Lung (tissue), 12 donors: ENCODE measurements around the gene PRH1. TPM values are rescaled to one million over a fixed set of nuclear protein-coding genes. Genes with fewer than 3 reads are reported as not detected.
A peak's percentile ranks its signal among the peaks of the same experiment; 100 is the strongest.

ENCODE experiments used
- ATAC-seq: fragments of 200-7000 bp; cut with Tn5 transposase; one replicate; pipeline ENCODE4 v1.9.1; 2020; ENCODE audit warnings: moderate number of reproducible peaks; ENCODE audit not compliant: insufficient read depth, low FRiP score
- DNase-seq, 3 donors: peaks; one replicate each; pipeline ENCODE4 v3.0.0-alpha.2; 2013 to 2017
- H3K27ac ChIP-seq, 2 donors: one replicate each; pipeline ENCODE4 v1.5.1; 2013; ENCODE audit warnings: mild to moderate bottlenecking in 2 of 2, moderate library complexity in 2 of 2, control low read depth in 1 of 2, inconsistent platforms in 1 of 2, low read depth in 1 of 2, low read length in 1 of 2
- H3K27me3 ChIP-seq, 3 donors: one replicate each; pipeline ENCODE4 v1.5.1; 2013; ENCODE audit warnings: low read length in 2 of 3; ENCODE audit not compliant: control insufficient read depth in 3 of 3, insufficient read depth in 3 of 3
- H3K36me3 ChIP-seq, 4 donors: one replicate each; pipeline ENCODE4 v1.5.1; 2013; ENCODE audit warnings: low read length in 4 of 4, mild to moderate bottlenecking in 1 of 4, moderate library complexity in 1 of 4; ENCODE audit not compliant: control insufficient read depth in 4 of 4, insufficient read depth in 4 of 4
- H3K4me1 ChIP-seq, 5 donors: one replicate each; pipeline ENCODE4 v1.5.1; 2013; ENCODE audit warnings: low read length in 5 of 5, mild to moderate bottlenecking in 2 of 5, moderate library complexity in 1 of 5; ENCODE audit not compliant: control insufficient read depth in 5 of 5, insufficient read depth in 5 of 5
- H3K4me3 ChIP-seq: one replicate; pipeline ENCODE4 v1.5.1; 2013; ENCODE audit warnings: mild to moderate bottlenecking, control low read depth, moderate library complexity
- H3K9ac ChIP-seq, 2 donors: one replicate each; pipeline ENCODE4 v1.5.1; 2013; ENCODE audit warnings: low read length in 2 of 2, control low read depth in 1 of 2; ENCODE audit not compliant: insufficient read depth in 1 of 2
- H3K9me3 ChIP-seq, 4 donors: one replicate each; pipeline ENCODE4 v1.5.1; 2013; ENCODE audit warnings: low read length in 3 of 4, mild to moderate bottlenecking in 1 of 4, moderate library complexity in 1 of 4; ENCODE audit not compliant: control insufficient read depth in 4 of 4, insufficient read depth in 3 of 4
- CTCF ChIP-seq: IDR thresholded peaks from 2 replicates; pipeline ENCODE4 v1.5.1; 2012; ENCODE audit warnings: mild to moderate bottlenecking; ENCODE audit errors: control extremely low read depth, extremely low read depth
- WGBS, 2 donors: extraction: QIAGEN DNeasy Blood & Tissue Kit; methylation state at CpG; one replicate each; pipeline ENCODE4 v1.1.7; 2013; 5-methylcytosine and 5-hydroxymethylcytosine counted together
- polyA plus RNA-seq, 2 donors: library from polyadenylated mRNA; stranded (reverse); fragments of 200-250 nt; gene quantifications; one replicate each; pipeline ENCODE4 v1.2.1, GENCODE V29; 2013
- total RNA-seq, 2 donors: library from RNA; depleted of rRNA in 1 of 2; stranded (reverse); fragments of >200 nt in 1 of 2; gene quantifications; one replicate each; pipeline ENCODE4 v1.2.1, GENCODE V29; 2014 to 2021
- donor health status: control.
- donor health status: control.
- donor health status: Bipolar disorder and iron deficiency.
- donor health status: healthy.
- donor health status: DM: yes; HTN: yes; CAD: no.

The PRH1 gene
- total and polyA plus RNA-seq, 4 donors: 1.9 to 92.5 (median 13.1) TPM

- Histone ChIP-seq H3K4me3 (no peak overlapping the region), H3K27ac (no peak overlapping the region), H3K9me3 (peaks cover 0 to 6% (median under 1%) of the 10 kb centered on the region in 4 donors), H3K36me3 (peaks cover 0 to 9% (median 3%) of the 10 kb centered on the region in 4 donors), H3K9ac (no peak overlapping the region), H3K27me3 (no peaks in the 10 kb centered on the region), H3K4me1 (peaks cover 0 to 2% (median 0%) of the 10 kb centered on the region in 5 donors)
- TF ChIP-seq CTCF: no peak
- DNase-seq (no peak), ATAC-seq (no peak)
- 86 to 92% methylated on average over 4 of the region's 4 CpGs for WGBS, 2 donors
Observed at GRCh38 chr12:10851243-10851858, 32.7 kb downstream of the PRH1 start.

GRCh38 chr12:10849425-10849878, 34.6 kb downstream of the PRH1 start, which contains the start of gene PRR4:
Gene PRR4, minus strand, starts transcription at chr12:10849475. Its CDS starts 38 bp downstream, at chr12:10849437.
- Histone ChIP-seq H3K9ac (no peak within 1 kb of the TSS), H3K27ac (no peak within 1 kb of the TSS), H3K4me1 (peaks cover 0 to 2% (median 0%) of the 10 kb centered on the region in 5 donors), H3K4me3 (no peak within 1 kb of the TSS), H3K27me3 (no peaks in the 10 kb centered on the region), H3K36me3 (peaks cover 0 to 9% (median 0%) of the 10 kb centered on the region in 4 donors), H3K9me3 (no peaks in the 10 kb centered on the region)
- WGBS, 2 donors: 78 to 88% methylated on average over 4 of the region's 4 CpGs
- no peak for TF ChIP-seq CTCF
- ATAC-seq (no peak), DNase-seq (no peak)

- DNase-seq: peak in 1 of 3 donors; percentile 6
- no peaks in the 10 kb centered on the region for H3K27me3 ChIP-seq
- no peak overlapping the region for H3K4me3 ChIP-seq
- H3K36me3 ChIP-seq: peaks cover 0 to 12% (median 1%) of the 10 kb centered on the region in 4 donors
- no peak for TF ChIP-seq CTCF
- WGBS, 2 donors: 41 to 67% methylated on average over 2 of the region's 2 CpGs
- H3K9me3 ChIP-seq: peaks cover 0 to 3% (median 0%) of the 10 kb centered on the region in 4 donors
- H3K4me1 ChIP-seq: peaks cover 0 to 2% (median 0%) of the 10 kb centered on the region in 5 donors
- ATAC-seq: no peak
- H3K27ac ChIP-seq: no peak overlapping the region
- H3K9ac ChIP-seq: no peak overlapping the region
Observed at GRCh38 chr12:10847744-10848143, 36.3 kb downstream of the PRH1 start.
